Smooth muscle cell (in vitro differentiated cells): Measurements from ENCODE around the gene GCNA. TPM values are rescaled to one million over a fixed set of nuclear protein-coding genes. Genes with fewer than 3 reads are reported as not detected.

ENCODE experiments used
- DNase-seq: peaks from one replicate; lab custom pipeline; 2025; ENCODE audit not compliant: unreplicated experiment; lab: John Stamatoyannopoulos, UW
- H2AFZ ChIP-seq: fragments of 200-600 bp; sonication (generic); 2 replicates; pipeline ENCODE4 v1.6.0; 2016; ENCODE audit warnings: antibody characterized with exemption, low read depth, mild to moderate bottlenecking
- H3F3A ChIP-seq: fragments of 200-600 bp; sonication (generic); 2 replicates; pipeline ENCODE4 v1.6.0; 2017; ENCODE audit warnings: antibody characterized with exemption, low read depth
- H3K27ac ChIP-seq: fragments of 200-600 bp; sonication (generic); 2 replicates; pipeline ENCODE4 v1.5.1; 2016; ENCODE audit warnings: low read depth, mild to moderate bottlenecking
- H3K27me3 ChIP-seq: fragments of 200-600 bp; sonication (generic); 2 replicates; pipeline ENCODE4 v1.6.1; 2016; ENCODE audit warnings: low read depth, mild to moderate bottlenecking
- H3K36me3 ChIP-seq: fragments of 200-600 bp; sonication (generic); 2 replicates; pipeline ENCODE4 v1.5.1; 2016; ENCODE audit warnings: low read depth
- H3K4me1 ChIP-seq: fragments of 200-600 bp; sonication (generic); 2 replicates; pipeline ENCODE4 v1.5.1; 2016; ENCODE audit warnings: low read depth
- H3K4me2 ChIP-seq: fragments of 200-600 bp; sonication (generic); 2 replicates; pipeline ENCODE4 v1.6.0; 2016; ENCODE audit warnings: mild to moderate bottlenecking
- H3K4me3 ChIP-seq: fragments of 200-600 bp; sonication (generic); 2 replicates; pipeline ENCODE4 v1.5.1; 2016; ENCODE audit warnings: mild to moderate bottlenecking
- H3K79me2 ChIP-seq: fragments of 200-600 bp; sonication (generic); 2 replicates; pipeline ENCODE4 v1.6.0; 2016; ENCODE audit warnings: low read depth, mild to moderate bottlenecking
- H3K9ac ChIP-seq: fragments of 200-600 bp; sonication (generic); 2 replicates; pipeline ENCODE4 v1.6.0; 2016; ENCODE audit warnings: low read depth
- H3K9me3 ChIP-seq: fragments of 200-600 bp; sonication (generic); replicated peaks from 2 replicates; pipeline ENCODE4 v1.5.1; 2016; ENCODE audit warnings: low read depth
- H4K20me1 ChIP-seq: fragments of 200-600 bp; sonication (generic); 2 replicates; pipeline ENCODE4 v1.6.0; 2016; ENCODE audit warnings: low read depth
- CTCF ChIP-seq: fragments of 200-600 bp; sonication (generic); IDR thresholded peaks from 2 replicates; pipeline ENCODE4 v1.5.1; 2017; ENCODE audit warnings: borderline replicate concordance, mild to moderate bottlenecking, antibody characterized with exemption; ENCODE audit not compliant: insufficient read depth, poor library complexity, severe bottlenecking
- WGBS: methylation state at CpG from one replicate; pipeline ENCODE4 v1.1.7; 2016; ENCODE audit warnings: low lambda C conversion rate; 5-methylcytosine and 5-hydroxymethylcytosine counted together
- polyA plus RNA-seq: library from polyadenylated mRNA; unstranded; fragments of >200 nt; fragmentation: Nextera tagmentation; extraction: Ambion mirVana; gene quantifications from 2 replicates; pipeline ENCODE4 v1.2.1, GENCODE V29; 2016
- total RNA-seq: library from RNA; depleted of rRNA; stranded (reverse); fragments of >200 nt; gene quantifications from 2 replicates; pipeline ENCODE4 v1.2.3, GENCODE V29; 2014

The GCNA gene
- total RNA-seq (0.94 and 2.6 TPM in 2 replicates), polyA plus RNA-seq (0.51 and 1.1 TPM in 2 replicates)

GRCh38 chrX:71578253-71579135, at the start of gene GCNA:
Gene GCNA, plus strand, starts transcription at chrX:71578437. Its CDS starts 2,385 bp downstream, at chrX:71580822.
- WGBS = 95% methylated on average over 35 of the region's 48 CpGs
- H3K9ac ChIP-seq = no peak within 1 kb of the TSS
- no peak for TF ChIP-seq CTCF

DNA sequence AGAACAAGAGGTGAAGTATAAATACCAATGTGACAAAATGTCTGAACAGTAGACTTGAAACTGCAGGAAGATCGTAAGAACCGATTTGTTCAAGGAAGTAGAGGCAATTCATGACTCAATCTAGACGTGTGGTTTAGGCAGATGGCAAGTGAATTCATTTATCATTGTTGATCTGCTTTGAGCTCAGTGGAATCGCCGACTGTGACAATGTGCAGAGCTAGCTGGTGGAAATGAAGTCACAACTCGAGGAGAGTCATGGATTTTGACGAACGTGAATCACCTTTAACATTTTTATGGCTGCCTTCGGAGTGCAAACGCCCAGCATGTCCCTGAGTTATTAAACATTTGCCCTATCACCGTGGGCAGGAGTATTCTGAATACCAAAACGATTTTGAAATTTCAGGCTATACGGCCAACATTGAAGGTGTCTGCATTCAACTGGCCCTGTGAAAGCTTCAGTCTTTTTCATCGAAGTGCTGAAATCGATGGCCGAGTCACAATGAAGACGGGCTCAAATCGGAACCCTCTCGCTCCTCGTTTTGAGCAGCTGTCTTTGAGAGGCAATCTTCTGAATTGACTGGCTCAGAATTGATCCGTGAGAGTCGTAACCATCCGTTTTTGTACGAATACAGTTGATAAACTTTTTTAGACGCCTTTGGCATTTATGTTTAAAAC, 46.0 kb upstream of the GCNA start:
- WGBS = 34% methylated on average over 25 of the region's 25 CpGs
- H2AFZ ChIP-seq = peak overlapping the region; percentile 82
- H3K9me3 ChIP-seq = no peaks in the 10 kb centered on the region
- DNase-seq = no peak
- H3K4me3 ChIP-seq = peak overlapping the region; percentile 90
- H3K27ac ChIP-seq = peak overlapping the region; percentile 94
- peaks cover 41% of the 10 kb centered on the region for H3K79me2 ChIP-seq
- no peaks in the 10 kb centered on the region for H3K4me1 ChIP-seq
- no peaks in the 10 kb centered on the region for H3F3A ChIP-seq
- peaks cover 32% of the 10 kb centered on the region for H4K20me1 ChIP-seq
- no peaks in the 10 kb centered on the region for H3K27me3 ChIP-seq
- TF ChIP-seq CTCF = no peak
- peak overlapping the region; percentile 78 for H3K9ac ChIP-seq
- H3K4me2 ChIP-seq = peak overlapping the region; percentile 87
- H3K36me3 ChIP-seq = no peaks in the 10 kb centered on the region

More at GRCh38 chrX:71578253-71579135, at the start of gene GCNA:
- H3K36me3 ChIP-seq = peaks cover 9% of the 10 kb centered on the region
- no peaks in the 10 kb centered on the region for H3F3A ChIP-seq
- H3K79me2 ChIP-seq = no peaks in the 10 kb centered on the region
- no peak within 1 kb of the TSS for H2AFZ ChIP-seq
- H3K4me3 ChIP-seq = no peak within 1 kb of the TSS
- no peaks in the 10 kb centered on the region for H4K20me1 ChIP-seq
- H3K9me3 ChIP-seq = peaks cover 3% of the 10 kb centered on the region
- H3K27me3 ChIP-seq = no peaks in the 10 kb centered on the region
- H3K4me2 ChIP-seq = no peak within 1 kb of the TSS
- H3K27ac ChIP-seq = no peak within 1 kb of the TSS
- no peak for DNase-seq
- H3K4me1 ChIP-seq = no peaks in the 10 kb centered on the region

DNA sequence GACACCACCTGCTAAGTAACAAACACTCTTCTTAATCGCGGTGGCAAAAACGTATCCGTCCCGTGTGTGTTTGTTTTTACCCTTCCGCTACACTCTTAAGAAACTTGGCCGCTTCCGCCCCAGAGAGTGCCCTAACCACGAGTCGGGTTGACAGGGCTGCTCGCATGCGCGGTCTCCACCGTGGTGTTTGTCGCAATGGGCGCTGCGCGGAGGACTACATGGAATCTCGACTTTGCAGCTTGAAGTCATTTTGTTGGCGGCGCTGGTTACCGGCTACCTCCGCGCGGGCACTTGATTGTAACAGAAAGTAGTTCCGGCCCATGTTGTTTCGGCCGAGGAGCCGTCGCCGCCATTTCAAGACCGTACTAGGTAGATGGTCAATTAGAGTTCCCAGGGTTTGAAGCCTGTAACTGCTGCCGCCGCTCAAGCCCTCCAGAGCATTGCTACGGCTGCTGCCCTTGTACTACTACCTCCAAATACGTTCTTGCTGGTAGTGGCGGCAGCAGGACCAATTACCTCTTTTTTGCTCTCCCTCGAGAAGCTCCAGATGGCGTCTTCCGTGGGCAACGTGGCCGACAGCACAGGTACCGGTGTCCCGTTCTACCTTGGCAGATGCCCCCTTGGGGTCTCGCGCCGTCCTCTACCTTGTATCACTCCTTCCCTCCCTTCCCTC, 45.3 kb upstream of the GCNA start, which contains the start of gene OGT:
Gene OGT (plus strand): TSS at position 352 of the 673 bp plus-strand sequence. CDS start 196 bp downstream, at position 548.
- Histone ChIP-seq H3K27me3 (no peaks in the 10 kb centered on the region), H3K36me3 (no peaks in the 10 kb centered on the region), H2AFZ (peak within 1 kb of the TSS; percentile 82), H4K20me1 (peaks cover 39% of the 10 kb centered on the region), H3K4me2 (peak within 1 kb of the TSS; percentile 87), H3K4me3 (peak within 1 kb of the TSS; percentile 90), H3K79me2 (peaks cover 48% of the 10 kb centered on the region), H3K27ac (peak within 1 kb of the TSS; percentile 94), H3F3A (no peaks in the 10 kb centered on the region), H3K4me1 (no peaks in the 10 kb centered on the region), H3K9ac (peak within 1 kb of the TSS; percentile 88), H3K9me3 (no peaks in the 10 kb centered on the region)
- peak; percentile 55 for DNase-seq
- 33% methylated on average over 47 of the region's 47 CpGs for WGBS
- TF ChIP-seq CTCF = no peak
